GM18508 (cell line): ENCODE measurements around the gene PTGR1.
"Not testable (repeated sequence)": the region's sequence is repeated elsewhere in the genome, so short reads cannot be mapped to it uniquely, and the experiment has no call there.

Experiments
- ATAC-seq: cut with Tn5 transposase; IDR thresholded peaks from one replicate; pipeline ENCODE4 v1.9.1; 2021; ENCODE audit warnings: moderate number of reproducible peaks; ENCODE audit not compliant: insufficient read depth, unreplicated experiment

Gene PTGR1

DNA sequence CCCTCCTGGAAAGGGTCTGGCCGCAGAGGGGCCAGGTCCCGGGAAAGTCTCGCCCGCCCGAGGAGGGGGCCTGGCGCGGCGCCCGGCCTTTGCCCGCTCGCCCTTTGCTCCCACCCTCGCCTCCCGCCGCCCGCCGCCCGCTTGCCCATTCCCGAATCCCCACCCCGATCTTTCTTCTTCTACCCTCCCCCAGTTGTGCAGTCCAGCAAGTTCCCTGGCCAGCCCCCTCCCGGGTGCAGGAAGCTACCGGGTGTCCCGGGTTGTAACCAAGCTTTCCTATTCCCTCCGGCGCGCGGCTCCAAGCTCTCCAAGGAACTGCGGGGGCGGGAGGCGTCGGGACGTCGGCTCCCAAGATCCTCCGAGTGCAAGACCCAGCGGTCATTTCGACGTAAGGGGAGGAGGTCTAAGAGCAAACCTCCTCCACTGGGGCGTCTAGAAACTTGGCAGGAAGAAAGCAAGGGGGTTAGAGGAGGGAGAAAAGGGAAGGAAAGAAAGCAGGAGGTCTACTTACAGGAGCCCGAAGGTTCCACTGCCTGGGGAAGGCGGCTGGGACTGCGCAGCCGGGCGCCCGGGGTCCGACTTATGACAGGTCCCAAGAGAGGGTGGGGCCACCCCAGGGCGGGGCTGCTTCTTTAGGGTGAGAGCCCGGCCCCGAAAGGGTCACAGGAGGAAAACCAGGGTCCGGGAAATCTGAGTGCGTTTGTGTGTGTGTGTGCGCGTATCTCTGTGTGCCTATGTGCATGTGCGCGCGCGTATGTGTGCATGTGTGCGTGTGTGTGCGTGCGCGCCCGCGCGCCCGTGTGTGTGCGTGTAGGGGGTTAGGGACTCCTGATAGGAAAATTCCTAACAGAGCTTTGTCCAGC lies at the start of gene PTGR1:
Gene PTGR1 (minus strand): TSS at position 556 of the 863 bp plus-strand sequence. CDS start 2,225 bp downstream, outside the sequence.
- ATAC-seq: no peak

DNA sequence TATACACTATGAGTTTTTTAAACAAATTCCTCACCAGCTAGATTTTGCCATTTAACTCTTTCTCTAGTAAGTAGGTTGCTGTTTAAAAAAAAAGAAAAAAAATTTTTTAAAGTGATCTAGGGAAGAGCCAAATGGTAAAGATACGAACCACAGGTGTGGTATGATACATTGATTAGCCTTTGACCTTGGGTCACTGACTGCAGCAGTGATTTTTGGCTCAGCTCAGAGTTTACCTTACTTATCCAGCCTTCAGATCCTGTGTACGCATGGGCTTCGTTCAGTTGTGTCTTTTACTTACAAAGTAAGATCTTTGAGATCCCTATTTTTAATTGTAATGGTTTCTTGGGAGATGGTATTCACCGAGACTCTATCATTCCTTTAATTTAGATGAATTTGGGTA lies 49.6 kb upstream of the PTGR1 start:
- ATAC-seq: no peak

DNA sequence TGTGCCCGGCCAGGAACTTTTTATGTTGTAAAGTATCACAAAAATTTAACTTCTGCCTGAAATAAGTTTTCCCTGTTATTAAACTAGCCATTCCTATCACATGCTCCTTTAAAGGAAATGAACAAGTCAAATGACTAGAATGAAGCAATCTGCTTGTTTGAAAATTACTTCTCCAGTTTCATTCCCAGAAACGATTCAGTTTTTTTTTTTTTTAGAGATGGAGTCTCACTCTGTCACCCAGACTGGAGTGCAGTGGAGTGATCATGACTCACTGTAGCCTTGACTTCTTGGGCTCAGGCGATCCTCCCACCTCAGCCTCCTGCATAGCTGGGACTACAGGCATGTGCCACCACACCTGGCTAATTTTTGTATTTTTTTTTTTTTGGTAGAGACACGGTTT lies 48.6 kb upstream of the PTGR1 start:
- no peak for ATAC-seq

DNA sequence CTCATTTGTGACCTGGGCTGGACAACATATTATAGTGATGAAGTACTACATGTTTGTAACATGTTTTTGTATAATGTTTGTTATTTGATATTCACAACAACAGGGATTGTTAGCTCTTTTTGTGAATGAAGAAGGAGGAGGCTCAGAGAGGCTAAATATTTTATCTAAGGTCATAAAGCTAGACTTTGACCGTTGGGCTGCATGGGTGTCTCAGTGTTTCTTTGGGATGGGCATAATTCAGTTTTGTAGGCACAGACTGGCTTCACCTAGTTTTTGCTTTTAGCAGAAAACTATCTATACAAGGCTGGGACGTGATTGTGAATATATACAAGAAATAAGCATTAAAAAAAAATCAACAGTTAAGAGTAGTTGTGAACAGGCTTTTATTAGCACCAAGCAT lies 47.0 kb upstream of the PTGR1 start:
- ATAC-seq: no peak

DNA sequence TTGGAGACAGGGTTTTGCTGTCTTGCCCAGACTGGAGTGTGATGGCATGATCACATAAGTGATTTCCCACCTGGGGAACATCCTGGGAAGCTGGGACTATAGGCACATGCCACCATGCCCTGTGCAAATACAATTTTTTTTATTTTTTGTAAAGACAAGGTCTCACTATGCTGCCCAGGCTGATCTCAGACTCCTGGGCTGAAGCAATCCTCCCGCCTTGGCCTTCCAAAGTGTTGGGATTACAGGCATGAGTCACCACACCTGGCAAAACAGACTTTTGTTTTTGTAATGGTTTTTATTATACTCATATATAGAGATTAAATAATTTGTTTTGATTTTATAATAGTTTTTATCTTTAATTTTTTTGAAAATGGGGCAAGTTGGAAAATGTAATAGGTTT lies 46.4 kb upstream of the PTGR1 start:
- no peak for ATAC-seq

DNA sequence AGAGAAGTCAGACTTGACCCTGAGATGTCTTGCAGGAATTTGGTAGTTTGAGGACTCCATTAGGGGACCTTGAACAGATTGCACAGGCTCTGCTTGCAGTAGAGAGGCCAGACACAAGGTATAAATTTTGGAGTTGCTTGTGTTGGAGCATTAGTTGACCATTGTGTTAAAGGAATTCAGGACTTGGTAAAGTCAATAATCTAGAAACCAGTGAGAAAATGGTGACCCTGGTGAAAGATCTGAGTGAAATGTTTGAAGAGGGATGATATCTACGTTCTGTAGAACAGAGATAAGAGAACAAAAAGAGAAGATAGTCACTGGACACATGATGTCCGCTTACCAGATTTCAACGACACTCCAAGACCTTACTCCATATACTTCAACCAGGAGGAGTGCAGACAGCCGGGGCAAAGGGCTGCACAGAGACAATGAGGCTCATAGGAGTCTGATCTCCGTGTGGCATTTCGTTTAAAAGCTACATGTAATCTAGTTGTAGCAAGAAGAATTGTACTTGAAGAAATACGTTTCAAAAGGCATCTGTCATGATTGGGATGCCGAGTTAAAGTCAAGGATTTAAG lies 44.8 kb upstream of the PTGR1 start:
- no peak for ATAC-seq

DNA sequence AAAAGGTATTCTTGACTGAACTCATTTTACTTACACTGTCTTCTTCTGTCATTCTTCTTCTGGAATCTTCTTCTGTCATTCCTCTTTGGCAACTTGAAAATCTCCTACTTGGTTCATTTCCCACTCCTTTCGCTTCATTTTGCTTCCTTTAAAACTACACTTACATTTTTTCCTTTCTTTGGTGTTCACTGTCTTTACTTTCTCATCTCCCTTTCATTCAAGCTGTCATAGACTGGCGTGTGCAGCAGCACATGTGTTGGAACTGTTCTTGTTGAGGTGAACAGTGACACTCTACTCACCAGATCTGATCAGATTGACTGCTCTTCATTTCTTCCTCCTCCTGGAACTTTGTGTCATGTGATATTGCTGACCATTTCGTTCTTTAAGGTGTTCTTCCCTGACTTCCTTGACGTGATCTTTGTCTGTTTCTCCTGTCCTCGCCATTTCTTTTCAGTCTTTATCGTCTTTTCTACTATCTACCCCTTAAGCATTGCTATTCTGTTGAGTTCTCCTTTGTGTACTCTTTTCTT lies 38.0 kb upstream of the PTGR1 start:
- no peak for ATAC-seq

DNA sequence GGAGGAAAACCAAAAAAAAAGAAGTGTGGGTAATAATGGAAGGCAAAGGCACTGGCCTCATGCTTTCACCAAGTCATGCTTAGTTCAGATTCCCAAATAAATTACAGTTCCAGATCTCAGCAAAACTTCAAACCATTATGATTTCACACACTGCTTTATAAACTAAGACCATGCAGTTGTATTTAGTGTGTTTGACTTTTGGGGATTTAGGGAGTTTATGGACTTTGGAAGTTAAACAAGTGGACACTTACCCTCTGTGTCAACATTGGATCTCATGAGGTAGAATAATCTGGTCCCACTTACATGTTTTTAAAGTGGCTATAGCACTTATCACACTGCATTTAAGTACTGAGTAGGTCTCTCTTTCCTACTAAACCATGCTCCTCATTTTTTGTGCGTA lies 35.4 kb upstream of the PTGR1 start:
- no peak for ATAC-seq

DNA sequence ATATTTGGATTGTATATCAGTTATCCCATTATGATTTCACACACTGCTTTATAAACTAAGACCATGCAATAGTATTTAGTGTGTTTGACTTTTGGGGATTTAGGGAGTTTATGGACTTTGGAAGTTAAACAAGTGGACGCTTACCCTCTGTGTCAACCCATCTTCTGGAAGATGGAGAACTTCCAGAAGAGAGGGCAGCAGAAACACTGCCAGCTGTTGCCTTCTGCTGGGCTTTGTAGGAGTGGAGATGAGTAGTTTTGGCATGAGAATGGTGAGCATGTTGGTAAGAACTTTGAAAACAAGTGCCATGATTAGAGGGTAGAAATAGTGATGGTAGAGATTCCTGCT lies 33.9 kb upstream of the PTGR1 start:
- no peak for ATAC-seq

DNA sequence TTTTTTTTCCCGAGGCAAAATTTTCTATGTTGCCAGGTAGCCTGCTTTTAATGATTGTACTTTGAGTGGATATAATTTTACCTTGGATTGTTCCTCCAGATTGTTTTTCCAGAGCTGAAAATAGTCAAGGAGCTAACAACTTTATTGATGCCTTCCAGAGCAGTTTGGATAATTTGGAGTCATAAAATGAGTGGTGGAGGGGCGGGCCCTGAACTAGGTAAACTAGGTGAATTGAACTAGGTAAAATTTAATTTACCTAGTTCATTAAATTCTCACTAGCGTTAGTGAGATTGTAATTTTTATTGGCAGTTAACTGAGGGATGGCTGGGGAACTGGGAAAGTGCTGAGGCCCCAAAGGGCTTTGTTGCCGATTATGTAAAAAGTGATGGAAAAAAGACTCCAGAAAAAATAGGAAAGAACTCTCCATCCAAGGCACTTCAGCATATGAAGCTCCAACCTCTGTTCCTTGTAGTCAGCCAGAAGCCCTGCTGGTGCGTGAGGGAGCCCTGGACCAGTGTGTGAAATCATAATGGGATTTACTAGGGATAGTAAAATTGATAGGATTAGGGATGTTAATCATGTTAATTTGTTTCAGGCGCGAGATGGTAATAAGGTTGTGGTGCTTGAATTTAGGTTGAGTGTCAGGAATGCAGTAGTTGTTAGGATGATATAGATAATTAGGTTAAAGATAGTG lies 33.4 kb upstream of the PTGR1 start:
- ATAC-seq: no peak

DNA sequence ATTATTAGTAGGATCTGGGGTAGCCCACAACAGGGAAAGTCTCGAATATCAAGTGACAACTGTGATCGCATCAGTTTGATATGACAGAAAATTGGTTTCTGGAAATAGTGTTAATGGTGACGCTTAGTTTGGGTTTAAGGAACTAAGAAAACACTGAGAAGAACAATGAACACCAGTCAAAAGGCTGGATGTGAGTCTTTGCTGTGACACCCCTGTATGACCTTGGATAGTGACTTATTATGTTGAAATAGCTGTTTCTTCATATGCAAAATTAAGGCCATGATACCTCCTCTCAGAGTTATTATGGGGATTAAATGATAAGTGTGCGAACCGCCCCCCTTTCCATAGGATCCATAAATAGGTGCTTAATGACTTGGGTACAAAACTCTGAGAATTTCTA lies 32.6 kb upstream of the PTGR1 start:
- no peak for ATAC-seq

DNA sequence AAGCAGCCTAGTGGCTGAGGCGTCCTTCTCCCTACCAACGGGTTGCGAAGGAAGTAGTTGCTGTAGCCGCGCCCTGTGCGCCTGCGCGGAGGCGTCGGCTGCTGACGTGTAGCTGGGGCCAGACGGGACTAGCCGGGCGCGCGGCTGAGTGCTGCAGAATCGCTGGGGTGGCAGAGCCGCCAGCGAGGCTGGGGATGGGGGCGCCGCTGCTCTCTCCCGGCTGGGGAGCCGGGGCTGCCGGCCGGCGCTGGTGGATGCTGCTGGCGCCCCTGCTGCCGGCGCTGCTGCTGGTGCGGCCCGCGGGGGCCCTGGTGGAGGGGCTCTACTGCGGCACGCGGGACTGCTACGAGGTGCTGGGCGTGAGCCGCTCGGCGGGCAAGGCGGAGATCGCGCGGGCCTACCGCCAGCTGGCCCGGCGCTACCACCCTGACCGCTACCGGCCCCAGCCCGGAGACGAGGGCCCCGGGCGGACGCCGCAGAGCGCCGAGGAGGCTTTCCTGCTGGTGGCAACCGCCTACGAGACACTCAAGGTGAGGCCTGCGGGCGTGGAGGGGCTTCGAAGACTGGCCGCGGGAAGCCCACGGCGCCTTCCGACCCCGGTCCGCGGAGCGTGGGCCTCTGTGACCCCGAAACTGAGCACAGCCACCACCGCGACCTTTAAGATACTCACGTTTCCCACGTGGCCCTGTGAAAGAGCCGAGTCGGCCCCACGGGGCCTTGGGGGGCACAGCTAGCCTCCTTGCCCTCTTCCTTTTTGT lies 31.9 kb upstream of the PTGR1 start, which contains the start of gene DNAJC25:
Gene DNAJC25 (plus strand): TSS at position 121 of the 758 bp plus-strand sequence. CDS start 74 bp downstream, at position 195.
- ATAC-seq: peak; percentile 77

DNA sequence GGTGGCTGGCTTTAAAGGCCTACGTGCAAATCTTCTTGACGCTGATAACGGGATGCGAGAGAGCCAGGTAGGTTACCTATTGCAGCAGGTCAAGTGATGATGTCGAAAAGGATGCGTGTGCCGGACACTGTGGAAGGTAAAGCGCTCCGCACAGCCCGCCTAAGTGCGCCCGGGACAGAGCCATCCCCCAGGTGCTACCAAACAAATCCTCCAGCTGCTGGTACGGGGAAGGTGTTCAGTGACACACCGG lies 31.4 kb upstream of the PTGR1 start:
- ATAC-seq: no peak

DNA sequence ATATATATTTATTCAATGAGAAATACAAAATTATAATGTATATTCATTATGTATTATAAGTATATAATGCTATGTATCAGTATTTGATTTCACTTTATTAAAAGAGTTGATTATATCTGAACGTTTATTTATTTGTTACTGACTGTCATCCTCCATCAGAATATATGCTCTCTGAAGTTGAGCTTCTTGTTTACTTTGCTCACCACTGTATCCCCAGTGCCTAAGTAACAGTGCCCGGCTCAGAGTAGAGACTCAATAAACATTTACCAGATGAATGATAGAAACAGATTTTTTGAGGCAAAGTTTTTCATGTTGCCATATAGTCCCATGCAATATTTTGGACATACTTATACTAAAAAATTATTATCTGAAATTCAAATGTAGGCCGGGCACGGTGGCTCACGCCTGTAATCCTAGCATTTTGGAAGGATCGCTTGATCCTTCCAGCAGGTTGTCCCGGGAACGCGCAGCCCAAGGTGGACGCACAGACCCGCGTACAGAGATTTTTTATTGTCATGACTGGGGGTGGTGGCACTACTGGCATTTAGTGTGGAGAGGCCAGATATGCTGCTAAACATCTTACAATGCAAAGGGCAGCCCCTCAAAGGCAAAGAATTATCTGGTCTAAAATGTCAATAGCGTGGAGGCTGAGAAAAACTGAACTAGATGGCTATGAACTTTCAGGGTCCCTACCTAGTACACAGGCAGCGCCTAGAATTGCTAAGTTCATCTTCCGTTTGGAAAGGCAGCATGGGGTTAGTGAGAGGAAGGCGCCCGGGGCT lies 30.9 kb upstream of the PTGR1 start:
- peak; percentile 12 for ATAC-seq

DNA sequence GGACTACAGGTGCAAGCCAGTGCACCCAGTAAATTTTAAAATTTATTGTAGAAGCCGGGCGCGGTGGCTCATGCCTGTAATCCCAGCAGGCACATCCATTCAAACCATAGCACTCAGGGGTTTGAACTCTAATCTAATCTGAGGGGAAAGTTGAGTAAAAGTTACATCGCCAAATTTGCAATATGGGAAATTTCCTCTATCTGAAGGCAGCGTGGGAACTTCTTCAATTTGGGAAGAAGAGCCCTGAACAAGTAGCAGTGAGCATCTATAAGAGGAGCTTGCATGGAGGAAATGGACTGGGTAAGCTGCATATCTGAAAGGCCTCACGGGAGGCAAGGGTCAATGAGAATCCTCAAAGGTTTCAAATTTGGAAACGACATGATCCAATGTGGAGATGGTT lies 29.0 kb upstream of the PTGR1 start:
- ATAC-seq: no peak

DNA sequence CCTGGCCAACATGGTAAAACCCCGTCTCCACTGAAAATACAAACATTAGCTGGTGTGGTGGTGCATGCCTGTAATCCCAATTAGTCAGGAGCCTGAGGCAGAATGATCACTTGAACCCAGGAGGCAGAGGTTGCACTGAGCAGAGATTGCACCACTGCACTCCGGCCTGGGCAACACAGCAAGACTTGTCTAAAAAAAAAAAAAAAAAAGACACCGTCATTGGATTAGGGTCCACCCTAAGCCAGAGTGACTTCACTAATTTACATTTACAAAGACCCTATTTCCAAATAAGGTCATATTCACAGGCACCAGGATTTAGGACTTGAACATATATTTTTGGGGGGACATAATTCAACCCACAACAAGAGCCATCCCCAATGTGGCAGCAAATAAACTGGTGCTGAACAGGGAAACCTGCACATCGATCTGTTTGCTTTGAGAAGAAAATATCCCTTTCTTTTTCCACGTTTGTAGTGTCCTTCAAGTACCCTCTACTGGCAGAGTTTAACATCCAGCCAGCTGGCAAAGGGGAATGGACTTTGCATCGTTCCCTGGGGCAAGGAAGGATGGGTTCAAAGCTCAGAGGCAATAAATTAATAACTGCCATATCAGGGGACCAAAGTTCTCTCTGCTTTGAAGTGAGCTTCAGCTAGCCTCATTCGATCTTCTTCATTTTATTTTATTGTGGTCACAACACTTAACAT lies 28.0 kb upstream of the PTGR1 start:
- ATAC-seq: no peak

DNA sequence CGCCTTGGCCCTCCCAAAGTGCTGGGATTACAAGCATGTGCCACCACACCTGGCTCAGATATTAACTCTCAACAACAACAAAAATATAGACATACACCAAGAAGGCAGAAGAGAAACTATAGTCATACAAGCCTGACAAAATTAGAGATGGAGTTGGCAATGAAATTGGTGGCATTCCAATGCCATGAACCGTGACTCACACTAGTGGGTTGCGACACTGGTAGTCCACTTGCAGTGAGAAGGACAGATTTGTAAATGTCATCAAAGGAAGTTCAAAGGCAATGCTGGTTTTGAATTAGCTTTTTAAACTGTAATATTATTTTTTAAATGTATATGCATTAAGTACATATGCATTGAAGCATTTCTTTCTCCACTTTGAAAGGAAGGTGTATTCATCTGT lies 23.2 kb upstream of the PTGR1 start:
- no peak for ATAC-seq

DNA sequence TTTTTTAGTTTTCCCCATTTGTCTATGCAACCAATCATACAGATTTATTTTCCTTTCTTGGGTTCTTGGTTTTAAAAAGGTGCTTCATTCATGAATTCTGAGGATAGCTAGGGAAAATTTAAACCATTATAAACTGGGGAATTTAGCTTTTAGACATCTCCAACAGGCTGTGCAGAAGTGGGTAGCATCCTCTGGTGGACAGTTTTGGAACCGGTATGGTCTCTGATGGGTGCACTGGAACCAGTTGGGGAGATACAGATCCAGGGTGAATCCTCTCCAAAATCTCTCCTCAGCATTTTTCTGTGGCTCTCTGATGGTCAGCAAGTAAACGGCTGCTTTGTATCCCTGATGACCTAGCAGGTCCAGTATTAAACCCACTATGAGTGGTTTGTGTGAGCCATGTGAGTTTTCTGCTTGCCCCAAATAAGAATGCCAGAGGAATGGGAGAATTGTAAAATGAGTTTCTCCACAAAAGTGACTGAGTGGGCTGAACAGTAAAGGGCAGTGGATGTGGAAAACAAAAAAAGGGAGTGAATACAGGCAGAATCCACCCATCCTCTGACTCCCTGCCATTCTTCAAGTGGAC lies 22.5 kb upstream of the PTGR1 start:
- no peak for ATAC-seq

DNA sequence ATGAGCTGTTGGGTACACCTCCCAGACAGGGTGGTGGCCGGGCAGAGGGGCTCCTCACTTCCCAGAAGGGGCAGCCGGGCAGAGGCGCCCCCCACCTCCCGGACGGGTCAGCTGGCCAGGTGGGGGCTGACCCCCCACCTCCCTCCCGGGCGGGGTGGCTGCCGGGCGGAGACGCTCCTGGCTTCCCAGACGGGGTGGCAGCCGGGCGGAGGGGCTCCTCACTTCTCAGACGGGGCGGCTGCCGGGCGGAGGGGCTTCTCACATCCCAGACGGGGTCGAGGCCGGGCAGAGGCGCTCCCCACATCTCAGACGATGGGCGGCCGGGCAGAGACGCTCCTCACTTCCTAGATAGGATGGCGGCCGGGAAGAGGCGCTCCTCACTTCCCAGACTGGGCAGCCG lies 17.9 kb upstream of the PTGR1 start:
- ATAC-seq: not testable (repeated sequence)
